Sigmoid colon (tissue), 7 donors: ENCODE data around the gene GNMT. TPM values are rescaled to one million over a fixed set of nuclear protein-coding genes. Genes with fewer than 3 reads are reported as not detected.

Source experiments
- DNase-seq: peaks from one replicate; pipeline ENCODE4 v3.0.0-alpha.2; 2019
- H3K27ac ChIP-seq, 4 donors: fragments of 200-600 bp; sonication (generic); one replicate each; pipeline ENCODE4 v1.5.1; 2016 to 2019; ENCODE audit warnings: mild to moderate bottlenecking in 1 of 4
- H3K27me3 ChIP-seq, 3 donors: fragments of 200-600 bp; sonication (generic); one replicate each; pipeline ENCODE4 v1.5.1; 2019; ENCODE audit warnings: mild to moderate bottlenecking in 1 of 3
- H3K36me3 ChIP-seq, 4 donors: fragments of 200-600 bp; sonication (generic); one replicate each; pipeline ENCODE4 v1.5.1; 2016 to 2019
- H3K4me1 ChIP-seq, 4 donors: fragments of 200-600 bp; sonication (generic); one replicate each; pipeline ENCODE4 v1.5.1; 2017 to 2019
- H3K4me3 ChIP-seq, 4 donors: fragments of 200-600 bp; sonication (generic); one replicate each; pipeline ENCODE4 v1.5.1; 2017 to 2019; ENCODE audit warnings: mild to moderate bottlenecking in 2 of 4, moderate library complexity in 1 of 4
- H3K9me3 ChIP-seq, 4 donors: fragments of 200-600 bp in 3 of 4; sonication (generic) in 3 of 4; one replicate each; pipeline versions ENCODE4 v1.5.1 to v1.6.1; 2013 to 2019
- CTCF ChIP-seq, 4 experiments: fragments of 450-650 bp in 3 of 4; fragments of 200-600 bp in 1 of 4; IDR thresholded peaks; one replicate each; pipeline ENCODE4 v1.5.1; 2016 to 2019; ENCODE audit warnings: antibody characterized with exemption in 4 of 4, mild to moderate bottlenecking in 3 of 4, moderate library complexity in 2 of 4
- EP300 ChIP-seq, 4 donors: sonication (generic); formaldehyde crosslinking; IDR thresholded peaks; one replicate each; pipeline ENCODE4 v1.6.1; 2017; ENCODE audit warnings: antibody characterized with exemption in 4 of 4
- POLR2A ChIP-seq, 2 donors: fragments of 450-650 bp; IDR thresholded peaks; one replicate each; pipeline ENCODE4 v1.6.1; 2016; ENCODE audit warnings: antibody characterized with exemption in 2 of 2, mild to moderate bottlenecking in 2 of 2, moderate library complexity in 2 of 2
- POLR2AphosphoS5 ChIP-seq, 4 donors: sonication (generic); formaldehyde crosslinking; IDR thresholded peaks; one replicate each; pipeline ENCODE4 v1.6.1; 2017; ENCODE audit warnings: antibody characterized with exemption in 4 of 4
- WGBS, 2 donors: extraction: QIAGEN DNeasy Blood & Tissue Kit; methylation state at CpG; one replicate each; pipeline ENCODE4 v1.1.7; 2013; 5-methylcytosine and 5-hydroxymethylcytosine counted together
- intact Hi-C: fragments of 100-400 bp; cut with DNase I; formaldehyde crosslinking; loops from one replicate; pipeline ENCODE4 v1.15.1; 2023
- polyA plus RNA-seq, 3 donors: library from polyadenylated mRNA; stranded (reverse); fragments of 200-250 nt; gene quantifications; one replicate each; pipeline ENCODE4 v1.2.3, GENCODE V29; 2013
- total RNA-seq, 4 donors: library from RNA; depleted of rRNA; stranded (reverse); fragments of >200 nt; gene quantifications; one replicate each; pipeline ENCODE4 v1.1.0, GENCODE V29; 2016
- donor health status: healthy with polysubstance abuse.
- donor health status: Bipolar disorder and iron deficiency.
- donor health status: healthy.

Gene GNMT
- total and polyA plus RNA-seq, 7 donors: 0.45 to 0.54 TPM; not detected in 5

GRCh38 chr6:42928986-42929820 is 31.4 kb upstream of the GNMT start, which contains the start of gene CNPY3:
Gene CNPY3, plus strand, starts transcription at chr6:42929480. Its CDS starts 91 bp downstream, at chr6:42929571.
- TF ChIP-seq POLR2A (IDR thresholded peaks at IDR 0.05) (peak; percentile 33 to 47), POLR2AphosphoS5 (IDR thresholded peaks at IDR 0.05) (peak; percentile 37 to 71 (median 62)), CTCF (IDR thresholded peaks at IDR 0.05) (no peak), EP300 (IDR thresholded peaks at IDR 0.05) (no peak)
- Histone ChIP-seq H3K4me3 (peak within 1 kb of the TSS; percentile 72 to 85 (median 74)), H3K27me3 (peaks cover 0 to 8% (median 3%) of the 10 kb centered on the region in 3 donors), H3K9me3 (no peaks in the 10 kb centered on the region), H3K4me1 (peaks cover 0 to 38% (median 34%) of the 10 kb centered on the region in 4 donors), H3K36me3 (peaks cover 0 to 3% (median under 1%) of the 10 kb centered on the region in 4 donors), H3K27ac (peak within 1 kb of the TSS; percentile 88 to 93 (median 90))
- intact Hi-C loops: loop anchor here (2.0 kb wide), 1 partner anchor 50 kb away; the partner anchor contains the start of gene PEX6
- 0% methylated on average over 63 of the region's 63 CpGs for WGBS, 2 donors
- DNase-seq: peak; percentile 98

- peaks cover 0 to 5% (median 0%) of the 10 kb centered on the region in 3 donors for H3K27me3 ChIP-seq
- peak; percentile 68 for DNase-seq
- peaks cover 0 to 38% (median 34%) of the 10 kb centered on the region in 4 donors for H3K4me1 ChIP-seq
- H3K9me3 ChIP-seq: no peaks in the 10 kb centered on the region
- TF ChIP-seq POLR2AphosphoS5 (IDR thresholded peaks at IDR 0.05) (no peak), EP300 (IDR thresholded peaks at IDR 0.05) (no peak), CTCF (IDR thresholded peaks at IDR 0.05) (no peak), POLR2A (IDR thresholded peaks at IDR 0.05) (no peak)
- peak overlapping the region; percentile 72 to 85 (median 74) for H3K4me3 ChIP-seq
- peak overlapping the region; percentile 88 to 93 (median 90) for H3K27ac ChIP-seq
- H3K36me3 ChIP-seq: peaks cover 0 to 9% (median 5%) of the 10 kb centered on the region in 4 donors
- intact Hi-C loops: loop anchor here (2.0 to 5.0 kb wide), 2 partner anchors 49 to 82 kb away; partner anchors contain the start of genes KLHDC3, MEA1 and PEX6
- WGBS, 2 donors: 0 to 1% methylated on average over 16 of the region's 16 CpGs
Observed at GRCh38 chr6:42929821-42930360, 30.7 kb upstream of the GNMT start.

GRCh38 chr6:42932412-42932811 is 28.1 kb upstream of the GNMT start:
- Histone ChIP-seq H3K36me3 (peaks cover 6 to 32% (median 28%) of the 10 kb centered on the region in 4 donors), H3K27ac (peak overlapping the region in 1 of 4 donors; percentile 88), H3K27me3 (no peaks in the 10 kb centered on the region), H3K4me1 (peaks cover 0 to 38% (median 34%) of the 10 kb centered on the region in 4 donors), H3K4me3 (no peak overlapping the region), H3K9me3 (no peaks in the 10 kb centered on the region)
- no peak for TF ChIP-seq POLR2A (IDR thresholded peaks at IDR 0.05)
- no peak for TF ChIP-seq EP300 (IDR thresholded peaks at IDR 0.05)
- no peak for TF ChIP-seq POLR2AphosphoS5 (IDR thresholded peaks at IDR 0.05)
- no peak for TF ChIP-seq CTCF (IDR thresholded peaks at IDR 0.05)
- DNase-seq: no peak
- 86 to 90% methylated on average over 3 of the region's 3 CpGs for WGBS, 2 donors
- intact Hi-C loops: loop anchor here (5.0 kb wide), 1 partner anchor 80 kb away; the partner anchor contains the start of genes KLHDC3 and MEA1

- no peak for DNase-seq
- intact Hi-C loops: loop anchor here (5.0 kb wide), 1 partner anchor 79 kb away; the partner anchor contains the start of genes KLHDC3 and MEA1
- Histone ChIP-seq H3K4me1 (peaks cover 0 to 36% (median 29%) of the 10 kb centered on the region in 4 donors), H3K27me3 (no peaks in the 10 kb centered on the region), H3K36me3 (peaks cover 10 to 40% (median 36%) of the 10 kb centered on the region in 4 donors), H3K4me3 (no peak overlapping the region), H3K9me3 (no peaks in the 10 kb centered on the region), H3K27ac (no peak overlapping the region)
- no peak for TF ChIP-seq CTCF (IDR thresholded peaks at IDR 0.05)
- no peak for TF ChIP-seq EP300 (IDR thresholded peaks at IDR 0.05)
- TF ChIP-seq POLR2AphosphoS5 (IDR thresholded peaks at IDR 0.05): no peak
- no peak for TF ChIP-seq POLR2A (IDR thresholded peaks at IDR 0.05)
- 60 to 61% methylated on average over 3 of the region's 3 CpGs for WGBS, 2 donors
Observed at GRCh38 chr6:42933205-42933604, 27.3 kb upstream of the GNMT start.
